ENCODE measurements around the gene POLR2C.
"Not testable (repeated sequence)": the region's sequence is repeated elsewhere in the genome, so short reads cannot be mapped to it uniquely, and the experiment has no call there.

Gene POLR2C

GRCh38 chr16:57479976-57480753 is 17.7 kb downstream of the POLR2C start:
- no peak for DNase-seq

GRCh38 chr16:57480754-57481230 is 18.3 kb downstream of the POLR2C start:
- no peak for DNase-seq

- DNase-seq, result no peak
Observed at GRCh38 chr16:57481421-57481820, 18.9 kb downstream of the POLR2C start.

GRCh38 chr16:57482845-57483545 is 20.5 kb downstream of the POLR2C start:
- DNase-seq, result no peak

GRCh38 chr16:57483725-57484514 is 21.4 kb downstream of the POLR2C start:
- no peak for DNase-seq

- DNase-seq, result no peak
Observed at GRCh38 chr16:57484515-57485005, 22.1 kb downstream of the POLR2C start.

- no peak for DNase-seq
Observed at GRCh38 chr16:57485091-57485915, 22.8 kb downstream of the POLR2C start.

- peak; percentile 78 for DNase-seq
Observed at GRCh38 chr16:57485916-57486857, 23.7 kb downstream of the POLR2C start, which contains the start of gene DOK4. Gene DOK4 (minus strand): TSS chr16:57486493. CDS start chr16:57479507, 6,986 bp downstream.

- no peak for DNase-seq
Observed at GRCh38 chr16:57486858-57487834, 24.7 kb downstream of the POLR2C start.

- no peak for DNase-seq
Observed at GRCh38 chr16:57489229-57489628, 26.8 kb downstream of the POLR2C start.

GRCh38 chr16:57493767-57494166 is 31.3 kb downstream of the POLR2C start:
- no peak for DNase-seq

GRCh38 chr16:57497121-57497520 is 34.6 kb downstream of the POLR2C start:
- no peak for DNase-seq

GRCh38 chr16:57498031-57498430 is 35.6 kb downstream of the POLR2C start:
- no peak for DNase-seq

GRCh38 chr16:57499941-57500340 is 37.5 kb downstream of the POLR2C start:
- not testable (repeated sequence) for DNase-seq

GRCh38 chr16:57500578-57501111 is 38.2 kb downstream of the POLR2C start:
- DNase-seq, result no peak

GRCh38 chr16:57501492-57501891 is 39.0 kb downstream of the POLR2C start:
- DNase-seq, result no peak

GRCh38 chr16:57502048-57502775 is 39.7 kb downstream of the POLR2C start:
- DNase-seq, result no peak

- DNase-seq, result no peak
Observed at GRCh38 chr16:57503366-57503765, 40.9 kb downstream of the POLR2C start.

GRCh38 chr16:57504001-57504400 is 41.5 kb downstream of the POLR2C start:
- DNase-seq, result no peak
